ENCODE results near the gene TBPL1.

GRCh38 chr6:133961831-133962230 lies 8.8 kb downstream of the TBPL1 start:
- TF ChIP-seq CREB5 (CRISPR knock-in tag; IDR thresholded peaks at IDR 0.05; ENCODE audit: low read depth) (no peak), RARB (CRISPR knock-in tag; IDR thresholded peaks at IDR 0.05) (no peak), ZNF565 (CRISPR knock-in tag; conservative IDR thresholded peaks at IDR 0.05; ENCODE audit: low read depth) (no peak), PPARA (CRISPR knock-in tag; IDR thresholded peaks at IDR 0.05; ENCODE audit: borderline replicate concordance) (no peak), POU6F1 (CRISPR knock-in tag; IDR thresholded peaks at IDR 0.05; ENCODE audit: borderline replicate concordance, low read depth) (no peak), PATZ1 (CRISPR knock-in tag; IDR thresholded peaks at IDR 0.05; ENCODE audit: borderline replicate concordance) (no peak), TCF4 (CRISPR knock-in tag; IDR thresholded peaks at IDR 0.05; ENCODE audit: borderline replicate concordance) (no peak), BACH2 (CRISPR knock-in tag; IDR thresholded peaks at IDR 0.05; ENCODE audit: borderline replicate concordance) (no peak), ARNTL (CRISPR knock-in tag; IDR thresholded peaks at IDR 0.05; ENCODE audit: borderline replicate concordance, low read depth) (no peak), GLIS3 (CRISPR knock-in tag; IDR thresholded peaks at IDR 0.05) (no peak), ZNF70 (CRISPR knock-in tag; IDR thresholded peaks at IDR 0.05) (no peak), ZC3H10 (CRISPR knock-in tag; IDR thresholded peaks at IDR 0.05) (no peak)
